Measurements from ENCODE around the gene TBC1D20.
A peak's percentile ranks its signal among the peaks of the same experiment; 100 is the strongest.
"Not testable (repeated sequence)": the region's sequence is repeated elsewhere in the genome, so short reads cannot be mapped to it uniquely, and the experiment has no call there.

Gene TBC1D20, protein sequence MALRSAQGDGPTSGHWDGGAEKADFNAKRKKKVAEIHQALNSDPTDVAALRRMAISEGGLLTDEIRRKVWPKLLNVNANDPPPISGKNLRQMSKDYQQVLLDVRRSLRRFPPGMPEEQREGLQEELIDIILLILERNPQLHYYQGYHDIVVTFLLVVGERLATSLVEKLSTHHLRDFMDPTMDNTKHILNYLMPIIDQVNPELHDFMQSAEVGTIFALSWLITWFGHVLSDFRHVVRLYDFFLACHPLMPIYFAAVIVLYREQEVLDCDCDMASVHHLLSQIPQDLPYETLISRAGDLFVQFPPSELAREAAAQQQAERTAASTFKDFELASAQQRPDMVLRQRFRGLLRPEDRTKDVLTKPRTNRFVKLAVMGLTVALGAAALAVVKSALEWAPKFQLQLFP

GRCh38 chr20:462199-462991 lies at the start of gene TBC1D20:
TSS of gene TBC1D20 (minus strand) at chr20:462533. CDS start at chr20:462405, 128 bp downstream.
- DNase-seq = peak; percentile 87

DNA sequence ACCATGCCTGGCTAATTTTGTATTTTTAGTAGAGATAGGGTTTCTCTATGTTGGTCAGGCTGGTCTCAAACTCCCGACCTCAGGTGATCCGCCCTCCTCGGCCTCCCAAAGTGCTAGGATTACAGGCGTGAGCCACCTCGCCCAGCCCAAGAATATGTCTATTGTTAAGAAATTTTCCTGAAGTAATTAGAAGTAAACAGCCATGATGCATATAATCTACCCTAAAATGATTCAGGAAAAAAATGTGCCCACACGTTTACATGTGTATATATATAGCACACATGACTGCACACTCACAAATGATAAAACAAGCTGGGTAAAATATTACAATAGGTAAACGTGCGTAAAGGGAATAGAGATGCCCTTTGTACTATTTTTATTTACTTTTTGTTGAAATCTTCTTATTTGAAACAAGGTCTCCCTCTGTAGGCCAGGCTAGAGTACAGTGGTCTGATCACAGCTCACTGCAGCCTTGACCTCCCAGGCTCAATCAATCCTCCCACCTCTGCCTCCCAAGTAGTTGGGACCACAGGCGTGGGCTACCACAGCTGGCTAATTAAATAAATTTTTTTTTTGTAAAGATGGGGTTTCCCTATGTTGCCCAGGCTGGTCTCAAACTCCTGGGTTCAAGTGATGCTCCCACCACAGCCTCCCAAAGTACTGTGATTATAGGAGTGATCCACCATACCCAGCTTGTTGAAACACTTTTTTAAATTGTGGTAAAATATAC lies 48.2 kb upstream of the TBC1D20 start:
- DNase-seq = not testable (repeated sequence)

GRCh38 chr20:508364-508787 lies 46.0 kb upstream of the TBC1D20 start:
- DNase-seq = peak; percentile 18

GRCh38 chr20:507761-508332 lies 45.5 kb upstream of the TBC1D20 start:
- no peak for DNase-seq

GRCh38 chr20:507006-507758 lies 44.8 kb upstream of the TBC1D20 start:
- DNase-seq = no peak

GRCh38 chr20:504632-505075 lies 42.3 kb upstream of the TBC1D20 start:
- DNase-seq = no peak

DNA sequence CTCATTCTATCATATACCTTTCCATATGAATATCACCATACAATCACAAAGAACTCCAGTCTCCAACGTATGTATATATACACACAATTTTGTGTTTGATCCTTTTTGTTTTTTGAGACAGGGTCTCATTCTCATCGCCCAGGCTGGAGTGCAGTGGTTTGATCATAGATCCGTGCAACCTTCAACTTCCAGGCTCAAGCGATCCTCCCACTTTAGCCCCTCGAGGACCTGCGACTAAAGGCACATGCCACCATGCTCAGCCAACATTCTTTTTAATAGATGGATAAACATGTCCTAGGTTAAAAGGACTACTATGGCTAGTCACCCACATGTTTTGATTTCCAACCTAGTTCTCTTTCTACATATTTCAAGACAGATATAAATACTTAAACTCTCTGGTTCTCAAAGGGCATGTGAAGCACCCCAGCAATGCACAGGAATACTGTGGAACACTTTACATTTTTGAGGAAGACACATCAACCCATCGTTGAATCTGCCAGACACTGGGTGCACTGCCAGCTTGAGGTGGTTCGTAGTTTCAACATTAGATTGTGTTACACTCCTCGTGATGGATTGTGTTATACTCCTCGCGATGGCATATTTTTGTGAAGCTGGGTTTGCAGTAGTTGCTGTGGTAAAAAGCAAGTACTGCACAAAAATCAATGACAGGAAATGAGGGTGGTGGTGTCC lies 40.9 kb upstream of the TBC1D20 start:
- no peak for DNase-seq

- DNase-seq = no peak
Measured at GRCh38 chr20:497979-498378, 35.6 kb upstream of the TBC1D20 start.

DNA sequence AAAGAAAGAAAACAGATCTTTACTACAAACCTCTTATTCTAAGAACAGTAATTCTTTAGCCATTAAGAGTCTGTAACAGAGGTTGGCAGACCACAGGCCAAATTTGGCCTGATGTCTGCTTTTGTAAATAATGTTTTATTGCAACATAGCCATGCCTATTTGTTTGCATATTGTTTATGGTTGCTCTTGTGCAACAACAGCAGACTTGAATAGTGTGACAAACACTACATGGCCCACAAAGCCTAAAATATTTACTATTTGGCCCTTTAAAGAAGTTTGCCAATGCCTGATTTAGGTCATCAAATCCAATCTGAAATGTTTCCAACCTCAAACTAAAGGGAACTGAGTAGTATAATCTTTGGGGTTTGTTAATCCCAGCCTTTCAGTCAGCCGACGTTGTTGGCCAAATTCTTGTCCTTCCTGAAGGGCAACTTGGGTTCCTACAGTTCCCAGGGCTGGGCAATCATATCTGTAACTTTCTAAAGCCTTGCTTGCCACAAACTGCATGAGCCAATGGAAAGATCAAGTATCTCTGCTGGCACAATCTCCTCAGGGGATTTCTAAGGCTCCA lies 33.9 kb upstream of the TBC1D20 start:
- DNase-seq = peak; percentile 18

- no peak for DNase-seq
Measured at GRCh38 chr20:492159-492558, 29.8 kb upstream of the TBC1D20 start.

GRCh38 chr20:487655-488054 lies 25.3 kb upstream of the TBC1D20 start:
- DNase-seq = no peak

- DNase-seq = no peak
Measured at GRCh38 chr20:483815-484644, 21.7 kb upstream of the TBC1D20 start.

GRCh38 chr20:481167-481566 lies 18.8 kb upstream of the TBC1D20 start:
- no peak for DNase-seq

DNA sequence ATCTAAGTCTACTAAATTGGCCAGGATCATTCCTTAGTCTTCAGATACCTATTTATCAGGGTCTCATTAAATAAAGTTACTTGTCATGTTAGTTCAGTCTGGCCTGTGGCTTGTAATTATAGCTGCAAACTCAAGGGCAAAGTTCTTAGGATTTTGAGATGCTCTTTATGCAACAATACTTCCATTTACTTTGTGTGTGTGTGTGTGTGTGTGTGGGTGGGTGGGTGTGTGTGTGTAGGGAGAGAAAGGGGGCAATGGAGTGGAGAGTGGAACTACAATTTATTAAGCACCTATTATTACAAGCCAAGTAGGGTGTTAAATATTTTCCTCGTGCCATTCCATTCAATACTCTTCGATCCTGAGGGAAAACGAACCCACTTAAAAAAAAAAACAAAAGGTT lies 17.7 kb upstream of the TBC1D20 start:
- DNase-seq = no peak

DNA sequence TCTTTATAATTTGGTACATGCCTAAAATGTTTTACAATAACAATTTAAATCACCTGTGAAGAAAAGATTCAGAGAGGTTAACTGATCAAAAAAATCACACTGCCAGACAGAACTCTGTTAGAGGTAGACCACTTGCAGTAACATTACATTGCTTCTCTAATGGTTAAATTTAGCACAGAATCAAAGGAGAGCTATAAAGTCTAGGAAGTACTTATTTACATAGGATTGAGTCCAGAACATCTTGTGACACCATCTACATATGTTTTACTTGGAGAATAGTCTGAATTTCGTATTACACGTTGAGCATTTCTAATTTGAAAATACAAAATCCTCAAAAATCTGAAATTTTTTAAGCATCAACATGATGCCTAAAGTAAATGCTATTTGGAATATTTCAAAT lies 17.2 kb upstream of the TBC1D20 start:
- no peak for DNase-seq

GRCh38 chr20:478949-479429 lies 16.7 kb upstream of the TBC1D20 start:
- DNase-seq = peak; percentile 66

DNA sequence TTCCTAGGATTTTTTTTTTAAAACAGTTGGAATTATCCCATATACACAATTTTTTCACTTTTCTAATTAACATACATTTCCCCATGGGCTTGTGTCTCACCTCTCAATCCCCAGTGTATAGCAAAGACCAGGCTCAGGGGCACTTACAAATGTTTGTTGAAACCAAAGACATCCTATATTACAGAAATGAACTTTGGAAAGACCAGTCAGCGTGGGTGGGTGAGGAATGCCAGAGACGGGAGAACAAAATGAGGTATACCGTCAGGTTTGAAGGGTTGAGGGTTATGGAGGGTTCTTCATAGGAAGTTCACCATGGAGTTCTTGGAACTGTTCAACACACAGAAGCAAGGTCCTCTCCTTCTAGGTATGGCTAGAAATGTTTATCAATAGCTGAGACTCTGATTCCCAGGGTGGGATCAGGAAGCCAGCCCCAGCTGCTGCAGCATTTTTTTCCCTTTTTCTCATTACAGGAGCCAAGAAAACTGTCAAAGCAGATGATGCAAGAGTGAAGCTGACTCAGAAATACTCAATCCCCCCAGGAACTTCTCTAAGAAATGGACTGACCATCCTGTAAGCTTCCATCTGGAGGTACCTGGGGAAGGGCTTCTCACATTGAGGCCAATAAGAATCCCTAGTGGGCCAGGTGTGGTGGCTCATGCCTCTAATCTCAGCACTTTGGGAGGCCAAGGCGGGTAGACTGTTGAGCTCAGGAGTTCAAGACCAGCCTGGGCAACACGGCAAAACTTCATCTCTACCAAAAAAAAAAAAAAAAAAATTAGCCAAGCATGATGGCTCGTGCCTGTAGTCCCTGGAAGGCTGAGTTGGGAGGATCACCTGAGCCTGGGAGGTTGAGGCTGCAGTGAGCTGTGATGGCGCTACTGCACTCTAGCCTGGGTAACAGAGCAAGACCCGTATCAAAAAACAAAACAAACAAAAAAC lies 15.9 kb upstream of the TBC1D20 start:
- peak; percentile 40 for DNase-seq

DNA sequence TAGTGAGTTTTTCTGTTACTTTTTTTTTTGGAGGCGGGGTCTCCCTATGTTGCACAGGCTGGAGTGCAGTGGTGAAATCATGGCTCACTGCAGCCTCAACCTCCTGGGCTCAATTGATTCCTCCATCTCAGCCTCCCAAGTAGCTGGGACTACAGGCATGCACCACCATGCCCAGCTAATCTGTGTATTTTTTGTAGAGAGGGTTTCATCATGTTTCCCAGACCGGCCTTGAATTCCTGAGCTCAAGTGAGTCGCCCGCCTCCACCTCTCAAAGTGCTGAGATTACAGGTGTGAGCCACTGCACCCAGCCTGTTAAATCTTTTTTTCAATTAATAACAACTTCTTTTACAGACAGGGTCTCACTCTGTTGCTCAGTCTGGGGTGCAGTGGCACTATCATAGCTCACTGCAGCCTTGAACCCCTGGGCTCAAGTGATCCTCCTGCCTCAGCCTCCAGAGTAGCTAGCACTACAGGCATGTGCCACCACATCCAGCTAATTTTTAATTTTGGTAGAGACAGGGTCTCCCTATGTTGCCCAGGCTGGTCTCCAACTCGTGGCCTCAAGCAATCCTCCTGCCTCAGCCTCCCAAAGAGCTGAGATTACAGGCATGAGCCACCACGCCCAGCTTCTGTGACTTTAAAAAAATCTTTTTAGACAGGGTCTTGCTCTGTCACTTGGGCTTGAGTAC lies 14.4 kb upstream of the TBC1D20 start:
- DNase-seq = not testable (repeated sequence)
